ENCODE measurements around the gene SLC38A9.

Gene SLC38A9

DNA sequence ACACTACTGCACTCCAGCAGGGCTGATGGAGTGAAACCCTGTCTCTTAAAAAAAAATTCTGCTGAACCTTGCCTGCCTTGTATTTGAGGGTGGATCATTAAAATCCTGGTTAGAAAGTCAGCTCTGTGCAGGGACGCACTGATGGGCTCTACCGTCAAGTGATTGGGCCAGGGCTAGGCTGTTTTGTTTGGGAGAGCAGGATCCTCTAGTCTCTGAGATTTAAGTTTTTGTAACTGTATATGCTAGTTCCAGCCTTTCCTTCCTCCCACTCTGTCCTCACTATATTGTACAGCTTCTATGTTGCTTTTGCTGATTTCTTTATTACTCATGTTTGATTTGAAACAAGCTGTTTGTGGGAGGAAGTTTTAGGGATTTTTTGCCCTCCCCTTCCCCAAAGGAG lies 37.3 kb upstream of the SLC38A9 start:
- CTCF ChIA-PET, result interaction anchor here (0.7 kb wide), 1 partner anchor 514 kb away, joined by 4 read pairs; no protein-coding TSS in a partner anchor
- no peak for DNase-seq (ENCODE audit: low spot score)
- no peak for TF ChIP-seq CTCF (conservative IDR thresholded peaks at IDR 0.05; ENCODE audit: low read depth)
- no peak overlapping the region for H3K27ac ChIP-seq
- POLR2A ChIA-PET (ENCODE audit: low non-redundant PET), result no interaction called here

DNA sequence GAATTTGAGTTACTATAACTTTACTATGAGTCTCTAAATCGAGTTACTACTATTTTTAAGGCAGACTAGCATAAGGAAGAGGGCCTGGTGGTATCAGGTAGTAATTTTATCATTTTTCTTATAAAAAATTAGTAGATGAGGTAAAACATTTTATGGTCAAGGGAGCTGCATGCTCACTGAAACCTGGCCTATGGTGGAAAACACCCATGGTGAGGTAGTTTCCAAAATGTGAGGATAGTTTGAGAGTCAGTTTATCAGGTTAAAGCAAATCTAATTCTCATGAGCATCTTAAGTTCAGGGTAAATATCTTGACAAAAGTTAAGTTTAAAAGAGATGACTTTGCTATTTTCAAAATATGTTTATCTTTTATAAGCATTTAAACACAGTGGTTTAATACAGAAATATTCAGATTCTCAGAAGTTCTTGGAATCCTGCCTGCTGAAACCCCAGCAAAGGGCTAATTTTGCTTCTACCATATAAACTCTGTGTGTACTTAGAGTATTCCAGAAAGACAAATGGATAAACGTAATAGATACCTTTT lies 35.7 kb upstream of the SLC38A9 start:
- POLR2A ChIA-PET (ENCODE audit: low non-redundant PET), result no interaction called here
- CTCF ChIA-PET, result interaction anchor here (0.6 kb wide), 1 partner anchor 401 kb away, joined by 3 read pairs; no protein-coding TSS in a partner anchor
- no peak for DNase-seq (ENCODE audit: low spot score)
- TF ChIP-seq CTCF (conservative IDR thresholded peaks at IDR 0.05; ENCODE audit: low read depth), result no peak
- no peak overlapping the region for H3K27ac ChIP-seq

- CTCF ChIA-PET, result no interaction called here
- POLR2A ChIA-PET (ENCODE audit: low non-redundant PET), result no interaction called here
- no peak overlapping the region for H3K27ac ChIP-seq
- DNase-seq (ENCODE audit: low spot score), result no peak
- no peak for TF ChIP-seq CTCF (conservative IDR thresholded peaks at IDR 0.05; ENCODE audit: low read depth)
Measured at GRCh38 chr5:55742778-55743177, 30.7 kb upstream of the SLC38A9 start.

DNA sequence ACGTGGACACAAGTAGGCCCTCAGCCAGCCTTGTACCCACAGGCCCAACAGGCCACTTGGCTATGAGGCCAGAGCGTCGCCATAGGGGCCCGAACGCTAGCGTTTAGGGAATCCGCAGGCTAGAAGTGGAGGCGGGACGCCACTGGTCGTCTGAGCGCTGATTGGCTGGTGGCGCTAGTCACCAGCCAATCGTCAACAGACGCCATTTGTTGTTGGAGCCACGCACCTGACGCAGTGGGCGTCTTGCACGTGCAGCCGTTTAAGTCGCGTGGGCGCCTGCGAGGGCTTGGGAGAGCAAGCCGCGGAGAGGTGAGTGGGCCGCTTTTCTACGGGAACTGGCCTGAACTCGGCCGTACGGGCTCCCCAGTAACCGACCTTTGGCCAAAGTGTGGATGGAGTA lies 25.7 kb upstream of the SLC38A9 start, which contains the start of gene DDX4:
TSS of gene DDX4 (plus strand) at position 269 of the 400 bp plus-strand sequence. CDS start 903 bp downstream, outside the sequence.
- ChIA-PET CTCF (no interaction called here), POLR2A (ENCODE audit: low non-redundant PET) (no interaction called here)

GRCh38 chr5:55734658-55735057 lies 22.5 kb upstream of the SLC38A9 start:
- no peak for DNase-seq (ENCODE audit: low spot score)
- TF ChIP-seq CTCF (conservative IDR thresholded peaks at IDR 0.05; ENCODE audit: low read depth), result no peak
- POLR2A ChIA-PET (ENCODE audit: low non-redundant PET), result no interaction called here
- H3K27ac ChIP-seq, result no peak overlapping the region
- CTCF ChIA-PET, result no interaction called here

More for the DNA sequence above, 25.7 kb upstream of the SLC38A9 start, which contains the start of gene DDX4:
- no peak for TF ChIP-seq CTCF (conservative IDR thresholded peaks at IDR 0.05; ENCODE audit: low read depth)
- no peak for DNase-seq (ENCODE audit: low spot score)
- no peak within 1 kb of the TSS for H3K27ac ChIP-seq

DNA sequence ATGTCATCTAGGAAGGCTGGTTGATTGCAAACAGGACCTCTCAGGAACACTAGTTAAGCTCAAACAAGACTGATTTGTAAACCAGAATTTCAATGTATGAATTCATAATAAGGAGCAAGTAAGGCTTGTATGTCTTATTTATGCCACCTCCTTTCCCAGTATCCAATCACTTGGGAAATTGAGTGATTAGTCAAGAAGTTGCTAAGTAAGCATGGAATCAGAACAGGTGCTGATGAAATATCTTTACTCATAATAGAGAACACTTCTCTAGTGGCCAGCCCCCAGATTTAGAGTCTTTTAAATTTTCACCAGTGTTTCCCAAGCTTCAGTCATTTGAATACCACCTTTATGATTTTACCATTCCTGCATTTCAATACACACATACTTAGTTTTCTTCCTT lies 20.5 kb upstream of the SLC38A9 start:
- no peak for TF ChIP-seq CTCF (conservative IDR thresholded peaks at IDR 0.05; ENCODE audit: low read depth)
- ChIA-PET CTCF (interaction anchor here (0.8 kb wide), 1 partner anchor 278 kb away, joined by 3 read pairs; no protein-coding TSS in a partner anchor), POLR2A (ENCODE audit: low non-redundant PET) (no interaction called here)
- H3K27ac ChIP-seq, result no peak overlapping the region
- DNase-seq (ENCODE audit: low spot score), result no peak

All from RWPE1 (cell line).